NB4 (cell line): Measurements from ENCODE around the gene RREB1.

ENCODE experiments used
- DNase-seq: peaks from one replicate; pipeline ENCODE4 v3.0.0; 2010; ENCODE audit warnings: low read depth
- H3K4me3 ChIP-seq: one replicate; pipeline ENCODE4 v1.5.1; 2011; ENCODE audit warnings: mild to moderate bottlenecking, low read depth, low read length, moderate library complexity
- MYC ChIP-seq: IDR thresholded peaks from 2 replicates; pipeline ENCODE4 v1.6.1; 2011; ENCODE audit warnings: low read depth, low read length
- POLR2A ChIP-seq: IDR thresholded peaks from 2 replicates; pipeline ENCODE4 v1.6.1; 2011; ENCODE audit warnings: mild to moderate bottlenecking; ENCODE audit not compliant: insufficient read length; ENCODE audit errors: extremely low read depth
- TF ChIP-seq, protein P1 (sequence below): IDR thresholded peaks from 2 replicates; pipeline ENCODE4 v1.6.1; 2011; ENCODE audit warnings: low read depth, low read length
- TF ChIP-seq, protein P2 (sequence below): IDR thresholded peaks from one replicate; pipeline ENCODE4 v1.5.1; 2012; ENCODE audit warnings: low read depth, low read length

RREB1 gene

DNA sequence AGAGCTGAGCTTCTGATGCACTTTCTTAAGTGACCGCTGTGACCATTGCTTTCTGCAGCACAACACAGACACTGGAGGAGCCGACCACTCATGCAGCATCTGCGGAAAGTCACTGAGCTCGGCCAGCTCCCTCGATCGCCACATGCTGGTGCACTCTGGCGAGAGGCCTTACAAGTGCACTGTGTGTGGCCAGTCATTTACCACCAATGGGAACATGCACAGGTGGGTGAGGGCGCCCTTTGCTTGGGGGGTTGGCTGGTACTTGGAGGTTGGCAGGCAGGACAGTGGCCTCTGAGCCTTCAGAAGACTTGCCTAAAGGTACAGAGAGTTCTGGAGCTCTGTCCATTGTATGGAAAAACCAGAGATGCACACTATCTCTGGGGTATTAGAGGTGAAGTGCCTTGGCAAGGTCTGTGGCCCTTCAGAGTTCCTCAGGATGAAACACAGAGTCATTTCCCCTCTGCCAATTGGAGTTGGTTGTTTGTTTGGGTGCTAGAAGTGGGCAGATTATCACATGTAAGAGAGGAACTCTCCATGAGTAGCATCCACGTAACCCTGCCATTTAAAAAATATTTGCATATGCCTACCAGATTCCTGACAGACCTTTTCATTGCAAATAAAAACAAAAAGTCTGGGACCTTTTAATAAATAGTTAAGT, 81.5 kb downstream of the RREB1 start:
- no peak overlapping the region for H3K4me3 ChIP-seq
- no peak for DNase-seq
- TF ChIP-seq, protein P1, sequence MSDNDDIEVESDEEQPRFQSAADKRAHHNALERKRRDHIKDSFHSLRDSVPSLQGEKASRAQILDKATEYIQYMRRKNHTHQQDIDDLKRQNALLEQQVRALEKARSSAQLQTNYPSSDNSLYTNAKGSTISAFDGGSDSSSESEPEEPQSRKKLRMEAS: no peak
- no peak for TF ChIP-seq MYC

DNA sequence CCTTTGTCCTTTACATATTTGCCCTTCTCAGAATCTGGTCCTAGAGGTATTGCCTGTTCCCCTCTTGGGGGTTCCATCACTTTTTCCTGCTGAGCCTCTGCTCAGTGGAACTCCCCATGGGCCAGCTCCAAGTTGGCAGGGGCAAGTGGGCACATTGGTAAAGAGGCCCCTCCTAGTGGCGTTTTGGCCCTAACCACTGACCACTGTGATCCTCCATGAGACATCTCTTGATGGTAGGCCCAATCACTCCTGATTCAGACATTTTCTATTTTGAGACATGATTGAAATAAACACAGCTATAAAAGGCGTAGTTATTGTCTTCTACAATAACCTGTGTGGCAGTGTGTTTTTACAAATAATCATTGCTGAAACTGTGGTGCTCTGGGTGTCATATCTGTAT, 83.0 kb downstream of the RREB1 start:
- no peak overlapping the region for H3K4me3 ChIP-seq
- TF ChIP-seq POLR2A: no peak
- TF ChIP-seq, protein P2, sequence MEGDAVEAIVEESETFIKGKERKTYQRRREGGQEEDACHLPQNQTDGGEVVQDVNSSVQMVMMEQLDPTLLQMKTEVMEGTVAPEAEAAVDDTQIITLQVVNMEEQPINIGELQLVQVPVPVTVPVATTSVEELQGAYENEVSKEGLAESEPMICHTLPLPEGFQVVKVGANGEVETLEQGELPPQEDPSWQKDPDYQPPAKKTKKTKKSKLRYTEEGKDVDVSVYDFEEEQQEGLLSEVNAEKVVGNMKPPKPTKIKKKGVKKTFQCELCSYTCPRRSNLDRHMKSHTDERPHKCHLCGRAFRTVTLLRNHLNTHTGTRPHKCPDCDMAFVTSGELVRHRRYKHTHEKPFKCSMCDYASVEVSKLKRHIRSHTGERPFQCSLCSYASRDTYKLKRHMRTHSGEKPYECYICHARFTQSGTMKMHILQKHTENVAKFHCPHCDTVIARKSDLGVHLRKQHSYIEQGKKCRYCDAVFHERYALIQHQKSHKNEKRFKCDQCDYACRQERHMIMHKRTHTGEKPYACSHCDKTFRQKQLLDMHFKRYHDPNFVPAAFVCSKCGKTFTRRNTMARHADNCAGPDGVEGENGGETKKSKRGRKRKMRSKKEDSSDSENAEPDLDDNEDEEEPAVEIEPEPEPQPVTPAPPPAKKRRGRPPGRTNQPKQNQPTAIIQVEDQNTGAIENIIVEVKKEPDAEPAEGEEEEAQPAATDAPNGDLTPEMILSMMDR: no peak
- TF ChIP-seq, protein P1: no peak
- no peak for TF ChIP-seq MYC
- DNase-seq: no peak

DNA sequence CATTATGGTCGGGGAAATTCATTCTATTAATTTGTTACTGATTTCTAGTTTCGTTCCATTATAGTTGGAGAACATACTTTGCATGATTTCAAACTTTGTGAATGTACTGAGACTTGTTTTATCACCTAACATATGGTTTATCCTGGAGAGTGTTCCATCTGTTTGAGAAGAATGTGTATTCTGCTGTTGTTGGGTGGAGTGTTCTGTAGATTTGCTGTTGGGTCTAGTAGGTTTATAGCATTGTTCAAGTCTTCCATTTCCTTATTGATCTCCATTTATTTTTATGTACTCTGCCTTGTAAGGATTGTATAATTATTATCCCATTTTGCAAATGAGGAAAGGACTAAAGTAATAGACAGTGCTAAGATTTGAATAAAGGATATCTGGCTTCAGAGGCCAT, 85.4 kb downstream of the RREB1 start:
- TF ChIP-seq, protein P1: no peak
- TF ChIP-seq POLR2A (no peak), MYC (no peak)
- TF ChIP-seq, protein P2: no peak
- H3K4me3 ChIP-seq: no peak overlapping the region
- no peak for DNase-seq

DNA sequence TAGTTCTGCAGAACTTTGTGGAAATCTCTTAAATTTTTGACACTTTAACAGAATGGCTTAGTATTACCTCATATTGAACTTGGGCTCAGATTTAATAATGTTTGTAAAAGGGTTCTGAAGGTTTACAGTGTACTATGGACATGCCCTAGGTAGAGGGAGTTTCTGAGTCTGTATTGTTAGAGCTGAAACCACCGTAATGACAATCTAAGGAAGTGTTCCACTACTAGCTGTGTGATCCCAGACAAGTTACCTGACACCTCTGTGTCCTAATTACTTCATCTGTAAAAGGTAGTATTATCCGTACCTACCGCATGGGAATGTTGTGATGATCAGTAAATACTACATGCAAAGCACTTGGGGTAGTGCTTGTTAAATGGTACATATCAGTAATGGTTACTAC, 86.9 kb downstream of the RREB1 start:
- DNase-seq: no peak
- no peak overlapping the region for H3K4me3 ChIP-seq
- no peak for TF ChIP-seq MYC
- TF ChIP-seq, protein P2: no peak
- TF ChIP-seq POLR2A: no peak
- TF ChIP-seq, protein P1: no peak

DNA sequence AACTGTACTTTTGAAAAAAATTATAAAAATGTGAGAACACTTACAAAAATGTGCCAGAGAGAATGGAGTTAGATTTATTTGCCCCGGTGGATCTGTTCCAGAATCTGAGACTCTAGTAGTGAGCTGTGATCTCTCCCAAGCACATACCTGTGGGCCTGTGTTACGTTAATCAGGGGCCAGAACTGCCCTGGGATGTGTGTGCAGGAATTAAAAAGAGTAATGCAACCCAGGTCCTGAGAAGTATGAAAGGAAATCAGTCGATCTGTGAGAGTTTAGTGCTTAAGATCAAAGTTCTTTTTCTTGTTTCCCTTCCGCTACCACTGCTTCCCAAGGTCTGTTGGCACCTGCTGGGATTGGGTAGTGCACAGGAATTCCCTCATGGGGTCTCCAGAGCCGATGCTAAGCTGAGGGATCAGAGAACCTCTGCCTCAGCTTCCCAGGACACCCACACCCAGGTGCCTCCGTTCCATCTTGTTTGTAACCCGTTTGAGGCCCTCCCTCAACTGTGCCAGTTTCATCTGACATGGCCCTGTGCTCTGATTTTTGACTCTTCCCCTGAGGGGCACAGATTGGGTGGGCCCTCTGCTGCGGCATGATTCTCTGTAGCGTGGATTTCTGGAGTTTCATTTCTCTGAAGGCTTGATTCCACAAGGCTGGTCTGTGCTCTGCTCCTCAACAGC, 87.7 kb downstream of the RREB1 start:
- DNase-seq: no peak
- TF ChIP-seq, protein P2: no peak
- TF ChIP-seq POLR2A (no peak), MYC (no peak)
- TF ChIP-seq, protein P1: no peak
- H3K4me3 ChIP-seq: no peak overlapping the region

DNA sequence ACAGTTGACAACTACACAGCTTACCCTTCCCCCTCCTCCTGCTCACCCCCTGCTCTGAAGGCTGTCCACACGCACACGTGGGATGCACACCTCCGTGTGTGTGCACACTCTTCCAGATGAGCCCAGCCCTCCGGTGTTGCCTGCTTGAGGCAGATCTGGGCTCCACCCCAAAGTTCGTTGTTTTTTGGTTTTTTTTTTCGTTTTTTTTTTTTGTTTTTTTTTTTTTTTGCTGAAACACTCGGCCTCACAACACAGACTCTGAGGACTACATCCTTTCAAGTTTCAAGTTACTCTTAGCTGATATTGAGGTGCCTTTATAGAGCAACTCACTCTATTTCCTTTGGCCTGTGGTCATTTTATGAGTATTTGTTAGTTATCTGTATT, 88.2 kb downstream of the RREB1 start:
- TF ChIP-seq MYC (no peak), POLR2A (no peak)
- TF ChIP-seq, protein P1: no peak
- TF ChIP-seq, protein P2: no peak
- H3K4me3 ChIP-seq: no peak overlapping the region
- DNase-seq: no peak
